NB4 (cell line): ENCODE results near the gene GNMT.

Source experiments
- MAX ChIP-seq: IDR thresholded peaks from 2 replicates; pipeline ENCODE4 v1.6.1; 2011; ENCODE audit warnings: low read depth, low read length
- POLR2A ChIP-seq: IDR thresholded peaks from 2 replicates; pipeline ENCODE4 v1.6.1; 2011; ENCODE audit warnings: mild to moderate bottlenecking; ENCODE audit not compliant: insufficient read length; ENCODE audit errors: extremely low read depth
- TF ChIP-seq, protein P1 (sequence below): IDR thresholded peaks from one replicate; pipeline ENCODE4 v1.5.1; 2012; ENCODE audit warnings: low read depth, low read length

DNA sequence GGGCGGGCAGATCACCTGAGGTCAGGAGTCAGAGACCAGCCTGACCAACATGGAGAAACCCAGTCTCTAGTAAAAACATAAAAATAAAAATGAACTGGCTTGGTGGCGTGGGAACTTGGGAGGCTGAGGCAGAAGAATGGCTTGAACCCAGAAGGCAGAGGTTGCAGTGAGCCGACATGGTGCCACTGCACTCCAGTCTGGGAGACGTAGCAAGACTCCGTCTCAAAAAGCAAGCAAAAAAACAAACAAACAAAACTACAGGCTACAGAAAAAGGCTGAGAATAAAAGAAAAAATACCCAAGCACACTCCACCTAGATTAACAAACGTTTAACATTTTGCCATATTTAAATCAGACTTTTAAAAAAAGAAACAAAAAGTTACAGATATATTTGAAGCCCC is 38.8 kb upstream of the GNMT start:
- TF ChIP-seq, protein P1, sequence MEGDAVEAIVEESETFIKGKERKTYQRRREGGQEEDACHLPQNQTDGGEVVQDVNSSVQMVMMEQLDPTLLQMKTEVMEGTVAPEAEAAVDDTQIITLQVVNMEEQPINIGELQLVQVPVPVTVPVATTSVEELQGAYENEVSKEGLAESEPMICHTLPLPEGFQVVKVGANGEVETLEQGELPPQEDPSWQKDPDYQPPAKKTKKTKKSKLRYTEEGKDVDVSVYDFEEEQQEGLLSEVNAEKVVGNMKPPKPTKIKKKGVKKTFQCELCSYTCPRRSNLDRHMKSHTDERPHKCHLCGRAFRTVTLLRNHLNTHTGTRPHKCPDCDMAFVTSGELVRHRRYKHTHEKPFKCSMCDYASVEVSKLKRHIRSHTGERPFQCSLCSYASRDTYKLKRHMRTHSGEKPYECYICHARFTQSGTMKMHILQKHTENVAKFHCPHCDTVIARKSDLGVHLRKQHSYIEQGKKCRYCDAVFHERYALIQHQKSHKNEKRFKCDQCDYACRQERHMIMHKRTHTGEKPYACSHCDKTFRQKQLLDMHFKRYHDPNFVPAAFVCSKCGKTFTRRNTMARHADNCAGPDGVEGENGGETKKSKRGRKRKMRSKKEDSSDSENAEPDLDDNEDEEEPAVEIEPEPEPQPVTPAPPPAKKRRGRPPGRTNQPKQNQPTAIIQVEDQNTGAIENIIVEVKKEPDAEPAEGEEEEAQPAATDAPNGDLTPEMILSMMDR, result no peak
- TF ChIP-seq POLR2A (no peak), MAX (no peak)
